Keratinocyte (primary cell): ENCODE results near the gene SUCNR1. TPM values are rescaled to one million over a fixed set of nuclear protein-coding genes. Genes with fewer than 3 reads are reported as not detected.

Experiments
- DNase-seq: peaks from one replicate; pipeline ENCODE4 v3.0.0-alpha.2; 2011; ENCODE audit warnings: low read depth, missing footprints, low spot score
- FAIRE-seq: peaks from 2 replicates; lab custom pipeline; 2011; peaks lifted over from hg19 to GRCh38; lab: Jason Lieb, UNC
- H2AFZ ChIP-seq: 2 replicates; pipeline ENCODE4 v1.6.0; 2012; ENCODE audit warnings: low read length, control low read depth, inconsistent platforms; ENCODE audit not compliant: control insufficient read depth
- H3K27ac ChIP-seq: 2 replicates; pipeline ENCODE4 v1.5.1; 2011; ENCODE audit warnings: low read length; ENCODE audit not compliant: control insufficient read depth, insufficient read depth
- H3K27me3 ChIP-seq: 3 replicates; pipeline ENCODE4 v1.6.0; 2011; ENCODE audit warnings: low read length; ENCODE audit not compliant: control insufficient read depth, insufficient read depth; ENCODE audit errors: extremely low read depth
- H3K36me3 ChIP-seq, 2 experiments: 2 replicates in 1 of 2; 3 replicates in 1 of 2; pipeline ENCODE4 v1.5.1; 2011; ENCODE audit warnings: low read length in 2 of 2, mild to moderate bottlenecking in 1 of 2; ENCODE audit not compliant: control insufficient read depth in 2 of 2, insufficient read depth in 2 of 2; ENCODE audit errors: extremely low read depth in 1 of 2
- H3K4me1 ChIP-seq: 3 replicates; pipeline ENCODE4 v1.5.1; 2011; ENCODE audit warnings: low read length; ENCODE audit not compliant: control insufficient read depth, insufficient read depth; ENCODE audit errors: extremely low read depth
- H3K4me2 ChIP-seq: 3 replicates; pipeline ENCODE4 v1.6.0; 2011; ENCODE audit warnings: low read depth, low read length; ENCODE audit not compliant: control insufficient read depth, insufficient read depth; ENCODE audit errors: extremely low read depth
- H3K4me3 ChIP-seq, 3 experiments: fragments of 200-600 bp in 1 of 3; sonication (generic) in 1 of 3; 2 replicates in 2 of 3; 3 replicates in 1 of 3; pipeline ENCODE4 v1.5.1; 2011 to 2016; ENCODE audit warnings: low read length in 3 of 3, mild to moderate bottlenecking in 3 of 3, control low read depth in 2 of 3, inconsistent platforms in 1 of 3, low read depth in 1 of 3, mixed read lengths in 1 of 3, mixed run types in 1 of 3, moderate library complexity in 1 of 3; ENCODE audit not compliant: control insufficient read depth in 2 of 3, insufficient read depth in 2 of 3; ENCODE audit errors: extremely low read depth in 1 of 3
- H3K79me2 ChIP-seq: 2 replicates; pipeline ENCODE4 v1.6.0; 2012; ENCODE audit warnings: low read length; ENCODE audit not compliant: control insufficient read depth, insufficient read depth
- H3K9ac ChIP-seq: 3 replicates; pipeline ENCODE4 v1.6.0; 2011; ENCODE audit warnings: low read length; ENCODE audit not compliant: control insufficient read depth, insufficient read depth; ENCODE audit errors: extremely low read depth
- H3K9me1 ChIP-seq: 3 replicates; pipeline ENCODE4 v1.6.0; 2011; ENCODE audit warnings: low read length; ENCODE audit not compliant: control insufficient read depth, insufficient read depth; ENCODE audit errors: extremely low read depth
- H3K9me3 ChIP-seq: 2 replicates; pipeline ENCODE4 v1.5.1; 2012; ENCODE audit warnings: low read depth, low read length; ENCODE audit not compliant: control insufficient read depth
- H4K20me1 ChIP-seq: 3 replicates; pipeline ENCODE4 v1.6.0; 2011; ENCODE audit warnings: low read length; ENCODE audit not compliant: control insufficient read depth, insufficient read depth; ENCODE audit errors: extremely low read depth
- CTCF ChIP-seq, 3 experiments: IDR thresholded peaks in 1 of 3; conservative IDR thresholded peaks in 1 of 3; optimal IDR thresholded peaks in 1 of 3; 2 replicates in 2 of 3; 3 replicates in 1 of 3; pipeline versions ENCODE3 to v1.5.1; 2011; ENCODE audit warnings: low read length in 3 of 3, mild to moderate bottlenecking in 3 of 3, moderate library complexity in 2 of 3, control low read depth in 1 of 3, inconsistent platforms in 1 of 3; ENCODE audit not compliant: insufficient read depth in 2 of 3; ENCODE audit errors: extremely low read depth in 1 of 3
- EZH2 ChIP-seq: IDR thresholded peaks from one replicate; pipeline ENCODE4 v1.6.1; 2012; ENCODE audit warnings: inconsistent platforms, mild to moderate bottlenecking, low read length, moderate library complexity
- dilution Hi-C: fragments of 300-500 bp; cut with MboI; formaldehyde crosslinking; loops from one replicate; pipeline ENCODE4 v1.7.0; 2020; ENCODE audit warnings: low sequenced_read_pairs; ENCODE audit not compliant: extremely low pct_ligation_motif_present
- polyA plus RNA-seq, 5 experiments: library from polyadenylated mRNA; depleted of rRNA in 3 of 5; stranded (reverse) in 3 of 5; stranded (forward) in 1 of 5; unstranded in 1 of 5; fragments of >200 nt; gene quantifications; 1 replicate in 1 of 5; 2 replicates in 3 of 5; 3 replicates in 1 of 5; pipeline versions ENCODE4 v1.2.1 to v1.2.3, GENCODE V29; 2011 to 2012; ENCODE audit warnings: missing spikeins in 2 of 5, low read depth in 1 of 5, low replicate concordance in 1 of 5

The SUCNR1 gene
- polyA plus RNA-seq, 1 donor (not counting 4 experiments of a cell fraction or from before 2014, with no cell fraction given), result not detected

GRCh38 chr3:151909681-151910405 is 36.4 kb downstream of the SUCNR1 start:
- dilution Hi-C loops, result no loop called here
- H3K4me1 ChIP-seq, result peaks cover 7% of the 10 kb centered on the region
- no peak for FAIRE-seq
- H3K27me3 ChIP-seq, result no peaks in the 10 kb centered on the region
- H3K4me2 ChIP-seq, result no peak overlapping the region
- no peak overlapping the region for H3K27ac ChIP-seq
- no peak overlapping the region for H3K4me3 ChIP-seq
- no peaks in the 10 kb centered on the region for H3K9me1 ChIP-seq
- no peaks in the 10 kb centered on the region for H3K9me3 ChIP-seq
- H4K20me1 ChIP-seq, result no peaks in the 10 kb centered on the region
- DNase-seq, result no peak
- H2AFZ ChIP-seq, result no peak overlapping the region
- H3K36me3 ChIP-seq, result no peaks in the 10 kb centered on the region
- TF ChIP-seq CTCF (optimal IDR thresholded peaks at IDR 0.05 in 1 of 3, IDR thresholded peaks at IDR 0.05 in 1 of 3, conservative IDR thresholded peaks at IDR 0.05 in 1 of 3; ENCODE audit: extremely low read depth in 1 of 3, insufficient read depth in 2 of 3, low read length in 3 of 3) (no peak), EZH2 (no peak)
- H3K79me2 ChIP-seq, result no peaks in the 10 kb centered on the region
- H3K9ac ChIP-seq, result no peak overlapping the region

GRCh38 chr3:151911462-151911861 is 38.0 kb downstream of the SUCNR1 start:
- FAIRE-seq (no peak), DNase-seq (no peak)
- Histone ChIP-seq H3K27me3 (no peaks in the 10 kb centered on the region), H3K79me2 (no peaks in the 10 kb centered on the region), H2AFZ (no peak overlapping the region), H3K9me3 (no peaks in the 10 kb centered on the region), H3K4me2 (no peak overlapping the region), H3K4me3 (no peak overlapping the region), H3K9ac (no peak overlapping the region), H3K4me1 (peaks cover 7% of the 10 kb centered on the region), H3K9me1 (no peaks in the 10 kb centered on the region), H3K36me3 (no peaks in the 10 kb centered on the region), H3K27ac (no peak overlapping the region), H4K20me1 (no peaks in the 10 kb centered on the region)
- dilution Hi-C loops, result no loop called here
- TF ChIP-seq EZH2 (no peak), CTCF (optimal IDR thresholded peaks at IDR 0.05 in 1 of 3, IDR thresholded peaks at IDR 0.05 in 1 of 3, conservative IDR thresholded peaks at IDR 0.05 in 1 of 3; ENCODE audit: extremely low read depth in 1 of 3, insufficient read depth in 2 of 3, low read length in 3 of 3) (no peak)
